MV-4-11 (cell line): ENCODE results near the gene NHERF1.

Experiments
- DNase-seq: peaks from one replicate; lab custom pipeline; 2025; lab: John Stamatoyannopoulos, UW

Gene NHERF1

DNA sequence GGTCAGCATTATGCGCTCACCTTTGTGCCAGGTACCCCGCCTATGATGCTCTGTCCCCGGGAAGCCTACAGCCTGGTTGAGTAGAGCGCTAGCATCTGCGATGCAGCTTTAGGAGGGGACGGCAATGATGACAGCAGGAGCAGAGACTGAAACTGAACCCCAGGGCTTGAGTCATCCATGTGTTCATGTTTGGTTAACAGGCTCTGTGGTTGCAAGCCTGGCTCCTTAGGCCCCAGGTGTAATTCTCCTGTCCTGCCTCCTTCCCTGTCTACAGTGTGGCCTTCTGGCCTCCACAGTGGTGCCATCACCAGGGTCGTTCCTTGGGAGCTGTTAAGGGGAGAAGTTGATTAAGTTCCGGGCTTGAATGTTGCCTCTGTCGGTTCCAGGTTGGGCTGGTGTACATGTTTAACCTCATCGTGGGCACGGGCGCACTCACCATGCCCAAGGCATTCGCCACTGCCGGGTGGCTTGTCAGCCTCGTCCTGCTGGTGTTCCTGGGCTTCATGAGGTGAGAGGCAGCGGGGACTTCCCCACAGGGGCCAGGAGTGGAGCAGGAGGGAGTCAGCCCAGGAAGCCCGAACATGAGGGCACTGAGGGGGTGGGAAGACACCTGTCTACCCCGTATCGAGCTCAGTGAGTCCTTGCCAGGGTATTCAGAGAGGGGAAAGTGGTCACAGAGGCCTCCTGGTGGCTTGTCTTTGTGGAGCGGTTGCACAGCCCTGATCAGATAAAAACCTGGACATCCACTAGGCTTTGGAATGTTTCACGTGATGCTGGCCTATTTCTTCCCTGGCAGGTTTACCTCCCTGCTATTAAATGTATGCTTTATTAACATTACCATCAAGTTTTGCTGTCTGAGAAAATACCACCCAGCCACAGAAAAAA lies 36.9 kb downstream of the NHERF1 start:
- no peak for DNase-seq

GRCh38 chr17:74785981-74786360 lies 37.5 kb downstream of the NHERF1 start:
- DNase-seq: no peak

DNA sequence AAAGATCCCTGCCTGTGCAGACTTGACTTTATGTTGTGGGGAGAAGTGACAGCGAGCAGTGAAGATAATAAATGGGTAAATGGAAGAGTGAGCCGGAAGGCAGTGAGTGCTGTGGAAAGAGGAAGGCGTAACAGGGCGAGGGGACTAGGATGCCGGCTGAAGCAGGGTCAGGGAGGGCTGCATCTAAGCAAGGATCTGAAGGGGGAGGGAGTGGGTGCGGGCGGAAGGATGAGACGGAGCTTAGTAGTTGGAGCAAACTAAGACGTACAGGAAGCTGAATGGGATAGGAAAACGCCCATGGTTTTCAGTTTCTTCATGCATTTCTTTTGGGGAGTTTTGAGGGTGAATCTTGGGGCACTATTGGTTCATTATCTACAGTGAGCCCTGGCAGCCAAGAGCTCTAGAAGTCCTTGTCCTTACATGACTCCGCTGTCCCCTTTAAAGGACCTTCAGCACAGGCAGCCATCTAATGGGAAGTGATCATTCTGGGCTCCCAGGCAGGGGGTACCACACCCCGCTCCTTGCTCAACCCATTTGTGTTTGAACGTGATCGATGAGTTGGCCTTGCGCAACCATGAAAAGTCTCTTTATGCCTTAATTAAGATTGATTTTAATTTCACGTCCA lies 38.1 kb downstream of the NHERF1 start:
- DNase-seq: peak; percentile 73

DNA sequence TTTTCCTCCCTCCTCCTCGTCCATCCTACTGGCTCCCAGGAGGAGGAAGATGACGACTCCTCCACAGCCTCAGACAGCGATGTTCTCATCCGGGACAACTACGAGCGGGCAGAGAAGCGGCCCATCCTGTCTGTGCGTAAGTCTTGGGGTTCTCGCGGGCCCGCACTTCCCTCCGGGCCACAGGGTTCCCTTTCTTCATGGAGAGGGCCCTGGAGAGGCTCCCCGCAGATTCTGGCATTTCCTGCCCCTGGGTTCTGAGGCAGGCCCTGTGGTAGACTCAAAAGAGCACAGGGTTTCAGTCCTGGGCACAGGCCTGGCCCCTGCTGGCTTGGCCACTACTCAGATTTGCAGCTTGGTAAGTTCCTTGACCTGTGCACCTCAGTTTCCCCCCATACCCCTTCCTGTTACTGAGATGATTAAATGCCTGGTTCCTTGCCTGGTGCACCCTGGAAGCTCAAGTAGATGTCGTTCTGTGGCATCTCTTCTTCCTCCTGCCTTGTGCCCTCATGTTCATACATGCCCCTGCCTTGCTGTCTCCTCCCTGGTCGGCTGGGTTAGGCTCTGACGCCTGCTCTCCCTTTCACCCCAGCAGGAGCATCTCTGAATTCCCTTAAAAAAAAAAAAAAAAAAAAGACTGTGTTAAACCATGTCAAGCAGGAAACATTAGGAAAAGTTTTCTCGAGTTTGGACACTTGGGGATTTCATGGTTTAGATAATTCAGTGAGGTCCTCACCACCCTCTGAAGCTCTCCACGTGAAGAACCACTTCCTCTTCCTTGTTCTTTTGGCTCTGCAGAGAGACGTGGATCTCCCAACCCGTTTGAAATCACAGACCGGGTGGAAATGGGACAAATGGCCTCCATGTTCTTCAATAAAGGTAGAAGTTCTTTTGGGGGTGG lies 42.0 kb downstream of the NHERF1 start:
- DNase-seq: peak; percentile 58

- DNase-seq: no peak
Observed at GRCh38 chr17:74792586-74793105, 44.2 kb downstream of the NHERF1 start.

DNA sequence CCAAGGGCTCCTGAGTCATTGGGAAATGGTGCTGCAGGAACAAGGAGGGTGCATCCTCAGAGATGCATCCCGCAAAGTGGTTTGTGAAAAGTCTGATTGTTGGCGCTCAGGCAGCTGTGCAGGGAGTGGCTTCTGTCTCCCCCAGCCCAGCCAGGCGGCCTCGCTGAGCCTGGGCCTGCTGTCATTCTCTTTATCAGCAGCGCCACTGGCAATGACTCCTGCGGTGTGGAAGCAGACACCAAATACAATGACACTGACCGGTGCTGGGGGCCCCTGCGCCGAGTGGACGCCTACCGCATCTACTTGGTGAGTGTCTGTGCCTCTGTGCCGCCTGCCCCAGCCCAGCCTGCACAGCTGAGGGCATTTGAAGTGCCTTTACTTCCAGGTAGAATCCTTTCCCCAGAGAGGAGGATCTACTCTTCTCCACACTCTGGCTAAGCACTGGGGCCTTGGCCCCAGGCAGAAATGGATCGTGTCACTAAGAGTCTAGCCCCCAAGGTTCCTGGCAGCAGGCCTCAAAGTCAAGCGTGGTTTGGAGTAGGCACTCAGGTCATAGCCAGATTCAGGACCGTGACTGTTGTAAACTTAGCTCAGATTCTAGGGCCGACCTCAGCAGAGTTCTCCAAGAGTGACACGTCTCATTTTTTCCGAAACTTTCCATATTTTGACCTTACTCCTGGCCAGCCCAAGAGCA lies 47.0 kb downstream of the NHERF1 start:
- no peak for DNase-seq

DNA sequence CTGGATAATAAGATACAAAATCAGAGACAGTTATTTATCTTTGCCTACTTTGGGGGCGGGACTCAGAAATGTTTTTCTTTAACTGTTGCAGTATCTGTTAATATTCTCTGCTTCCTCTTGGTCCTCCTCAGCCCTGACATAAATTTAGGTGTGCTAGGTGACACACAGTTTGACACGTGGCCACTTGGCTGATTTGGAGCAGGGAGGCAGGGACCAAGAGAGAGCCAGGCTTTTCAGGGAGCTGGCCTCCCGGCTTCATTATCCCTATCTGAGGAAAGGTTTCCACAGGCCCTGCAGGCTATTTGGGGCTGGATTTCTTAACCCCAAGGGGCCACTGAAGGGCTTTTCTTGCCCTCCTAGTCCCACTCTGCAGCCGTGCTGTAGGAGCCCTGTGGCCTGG lies 47.8 kb downstream of the NHERF1 start:
- no peak for DNase-seq

GRCh38 chr17:74796866-74797265 lies 48.4 kb downstream of the NHERF1 start:
- no peak for DNase-seq

DNA sequence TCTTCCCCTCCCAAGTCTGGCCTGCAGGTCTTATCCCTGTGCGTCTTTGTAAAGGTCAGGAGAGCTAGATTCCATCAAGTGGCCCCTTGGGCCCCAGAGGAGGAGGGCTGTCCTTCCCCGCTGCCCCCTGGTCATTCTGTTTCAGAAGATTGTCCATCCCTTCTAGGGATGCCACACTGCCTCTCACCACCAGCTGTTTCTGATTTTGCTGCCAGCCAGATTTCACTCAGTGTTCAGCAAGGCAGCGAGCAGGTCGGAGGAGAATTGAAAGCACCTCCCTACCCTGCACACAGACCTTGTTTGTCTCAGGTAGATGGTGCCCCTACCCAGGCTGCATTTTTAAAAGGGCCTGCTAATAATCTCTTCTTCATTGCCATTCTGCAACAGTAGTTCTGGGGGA lies 49.4 kb downstream of the NHERF1 start:
- DNase-seq: no peak

- DNase-seq: no peak
Observed at GRCh38 chr17:74798239-74798707, 49.8 kb downstream of the NHERF1 start.

DNA sequence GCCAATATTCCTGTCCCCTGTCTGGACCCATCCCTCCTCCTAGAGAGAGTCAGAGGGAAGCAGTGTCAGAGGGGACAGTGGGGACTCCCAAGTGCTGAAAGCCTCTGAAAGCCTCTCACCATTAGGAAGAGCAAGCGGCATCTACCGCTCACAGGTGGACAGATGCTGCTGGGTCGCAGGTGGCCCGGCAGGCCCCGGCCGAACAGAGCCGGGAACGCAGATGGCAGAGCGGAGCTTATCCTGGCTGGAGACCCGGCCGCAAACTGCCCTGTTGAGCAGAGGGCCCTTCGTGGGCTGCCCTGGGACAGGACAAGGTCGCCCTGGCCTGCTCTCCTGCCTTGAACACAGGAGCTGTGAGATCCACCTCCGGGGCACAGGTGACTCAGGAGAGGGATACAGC lies 50.7 kb downstream of the NHERF1 start:
- no peak for DNase-seq

DNA sequence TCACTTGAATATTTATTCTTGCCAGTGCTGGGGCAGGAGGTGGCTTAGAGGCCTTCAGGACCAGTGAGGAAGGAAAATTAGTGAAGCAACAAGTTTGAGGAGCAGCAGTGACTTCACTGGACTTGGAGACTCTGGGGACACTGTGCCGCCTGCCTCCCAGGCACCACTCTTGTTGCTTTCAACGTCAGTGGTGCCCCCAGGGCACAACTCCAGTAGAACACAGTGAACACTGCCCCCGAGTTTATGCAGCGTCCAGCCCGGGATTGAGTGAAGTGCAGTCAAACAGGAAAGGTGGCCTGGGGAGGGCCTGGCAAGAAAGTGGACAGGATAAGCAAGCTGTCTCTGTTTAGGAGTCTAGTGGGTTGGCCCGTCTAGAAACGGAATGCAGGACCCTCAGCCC lies 52.1 kb downstream of the NHERF1 start:
- no peak for DNase-seq

DNA sequence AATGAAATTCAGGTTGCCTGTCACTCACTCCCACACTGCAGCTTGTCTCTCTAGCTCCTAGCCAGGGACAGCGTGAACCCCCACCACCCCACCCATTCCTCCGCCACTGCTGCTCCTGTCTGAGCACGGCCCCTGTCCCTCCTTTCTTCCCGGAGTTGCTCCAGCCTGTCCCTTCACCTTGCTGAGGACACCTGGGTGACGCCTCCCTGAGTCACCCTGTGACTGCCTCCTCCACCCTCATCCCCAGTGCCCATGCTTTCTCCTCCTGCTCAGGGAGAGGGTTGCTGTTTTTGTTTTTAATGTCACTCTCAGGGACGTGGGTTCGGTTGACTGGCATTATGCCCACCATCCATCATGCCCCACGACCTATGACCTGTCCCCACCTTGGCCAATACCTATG lies 53.5 kb downstream of the NHERF1 start:
- DNase-seq: no peak

- DNase-seq: no peak
Observed at GRCh38 chr17:74803388-74803930, 55.0 kb downstream of the NHERF1 start.

GRCh38 chr17:74803971-74804370 lies 55.5 kb downstream of the NHERF1 start:
- DNase-seq: no peak

DNA sequence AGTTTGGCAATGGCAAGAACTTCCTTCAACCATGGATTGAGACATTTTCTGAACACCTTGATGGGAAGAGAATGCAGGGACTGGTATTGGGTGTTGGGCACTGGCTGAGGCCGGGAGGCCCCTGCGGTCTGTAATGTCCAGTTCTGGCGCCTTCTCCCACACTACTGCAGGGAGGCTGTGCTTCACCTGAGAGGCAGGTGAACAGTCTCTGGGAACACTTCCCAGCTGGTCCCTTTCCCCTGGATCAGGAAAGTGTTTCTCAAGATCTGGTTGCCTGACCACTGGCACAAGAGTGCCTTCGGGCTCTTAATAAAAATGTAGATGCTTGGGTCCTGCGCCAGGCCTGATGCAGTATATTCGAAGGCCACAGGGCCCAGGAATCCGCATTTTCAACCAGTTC lies 56.3 kb downstream of the NHERF1 start:
- no peak for DNase-seq

- DNase-seq: no peak
Observed at GRCh38 chr17:74805591-74805991, 57.2 kb downstream of the NHERF1 start.

GRCh38 chr17:74806334-74806733 lies 57.9 kb downstream of the NHERF1 start:
- DNase-seq: no peak

DNA sequence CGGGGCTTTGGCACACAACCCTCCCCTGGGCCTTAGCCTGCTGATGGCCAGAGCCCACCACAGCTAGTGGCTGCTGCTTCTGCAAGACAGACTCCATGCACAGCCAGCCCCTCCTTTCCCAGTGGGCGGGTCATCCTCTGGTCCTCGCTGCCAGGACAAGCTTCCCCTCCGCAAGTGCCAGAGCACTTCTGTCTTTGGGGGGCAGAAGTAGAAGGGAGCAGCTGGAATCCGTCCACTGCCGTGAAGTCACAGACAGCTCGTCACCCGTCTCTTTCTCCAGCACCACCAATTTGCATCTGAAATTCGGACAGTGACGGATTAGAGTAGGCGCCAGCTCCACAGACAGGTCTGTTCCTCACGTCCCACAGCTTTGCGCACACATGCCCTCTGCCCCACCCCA lies 59.0 kb downstream of the NHERF1 start:
- DNase-seq: no peak

GRCh38 chr17:74807925-74808324 lies 59.5 kb downstream of the NHERF1 start:
- peak; percentile 37 for DNase-seq

GRCh38 chr17:74808714-74809430 lies 60.4 kb downstream of the NHERF1 start:
- DNase-seq: peak; percentile 54
